HG03378 (cell line): ENCODE data around the gene LAMC2.
"Not testable (repeated sequence)": the region's sequence is repeated elsewhere in the genome, so short reads cannot be mapped to it uniquely, and the experiment has no call there.

ENCODE experiments used
- ATAC-seq: cut with Tn5 transposase; IDR thresholded peaks from one replicate; pipeline ENCODE4 v1.9.1; 2021; ENCODE audit warnings: mild to moderate bottlenecking, moderate library complexity; ENCODE audit not compliant: unreplicated experiment

Gene LAMC2

GRCh38 chr1:183255073-183255472, 69.0 kb downstream of the LAMC2 start:
- no peak for ATAC-seq

- ATAC-seq = no peak
Observed at GRCh38 chr1:183259924-183260323, 73.9 kb downstream of the LAMC2 start.

- no peak for ATAC-seq
Observed at GRCh38 chr1:183262628-183263200, 76.7 kb downstream of the LAMC2 start.

GRCh38 chr1:183263886-183264602, 78.0 kb downstream of the LAMC2 start:
- ATAC-seq = no peak

GRCh38 chr1:183267646-183268431, 81.8 kb downstream of the LAMC2 start:
- ATAC-seq = no peak

- ATAC-seq = no peak
Observed at GRCh38 chr1:183270541-183271141, 84.6 kb downstream of the LAMC2 start.

- ATAC-seq = no peak
Observed at GRCh38 chr1:183272390-183272848, 86.4 kb downstream of the LAMC2 start.

GRCh38 chr1:183273300-183273699, 87.2 kb downstream of the LAMC2 start:
- ATAC-seq = no peak

GRCh38 chr1:183273984-183274383, 87.9 kb downstream of the LAMC2 start:
- ATAC-seq = not testable (repeated sequence)

GRCh38 chr1:183274836-183275235, 88.8 kb downstream of the LAMC2 start:
- ATAC-seq = no peak

- no peak for ATAC-seq
Observed at GRCh38 chr1:183275322-183275721, 89.3 kb downstream of the LAMC2 start.

- ATAC-seq = no peak
Observed at GRCh38 chr1:183276386-183277080, 90.5 kb downstream of the LAMC2 start.

- ATAC-seq = no peak
Observed at GRCh38 chr1:183277821-183278738, 92.0 kb downstream of the LAMC2 start.

GRCh38 chr1:183278739-183279591, 92.9 kb downstream of the LAMC2 start:
- no peak for ATAC-seq

- no peak for ATAC-seq
Observed at GRCh38 chr1:183279835-183280234, 93.8 kb downstream of the LAMC2 start.

GRCh38 chr1:183281039-183281438, 95.0 kb downstream of the LAMC2 start:
- ATAC-seq = no peak

- ATAC-seq = peak; percentile 73
Observed at GRCh38 chr1:183281553-183282091, 95.6 kb downstream of the LAMC2 start.

- no peak for ATAC-seq
Observed at GRCh38 chr1:183282101-183282855, 96.2 kb downstream of the LAMC2 start.
